GM19035 (cell line): ENCODE measurements around the gene TCF23.

ENCODE experiments used
- ATAC-seq: cut with Tn5 transposase; IDR thresholded peaks from one replicate; pipeline ENCODE4 v1.9.1; 2021; ENCODE audit not compliant: unreplicated experiment

Gene TCF23

DNA sequence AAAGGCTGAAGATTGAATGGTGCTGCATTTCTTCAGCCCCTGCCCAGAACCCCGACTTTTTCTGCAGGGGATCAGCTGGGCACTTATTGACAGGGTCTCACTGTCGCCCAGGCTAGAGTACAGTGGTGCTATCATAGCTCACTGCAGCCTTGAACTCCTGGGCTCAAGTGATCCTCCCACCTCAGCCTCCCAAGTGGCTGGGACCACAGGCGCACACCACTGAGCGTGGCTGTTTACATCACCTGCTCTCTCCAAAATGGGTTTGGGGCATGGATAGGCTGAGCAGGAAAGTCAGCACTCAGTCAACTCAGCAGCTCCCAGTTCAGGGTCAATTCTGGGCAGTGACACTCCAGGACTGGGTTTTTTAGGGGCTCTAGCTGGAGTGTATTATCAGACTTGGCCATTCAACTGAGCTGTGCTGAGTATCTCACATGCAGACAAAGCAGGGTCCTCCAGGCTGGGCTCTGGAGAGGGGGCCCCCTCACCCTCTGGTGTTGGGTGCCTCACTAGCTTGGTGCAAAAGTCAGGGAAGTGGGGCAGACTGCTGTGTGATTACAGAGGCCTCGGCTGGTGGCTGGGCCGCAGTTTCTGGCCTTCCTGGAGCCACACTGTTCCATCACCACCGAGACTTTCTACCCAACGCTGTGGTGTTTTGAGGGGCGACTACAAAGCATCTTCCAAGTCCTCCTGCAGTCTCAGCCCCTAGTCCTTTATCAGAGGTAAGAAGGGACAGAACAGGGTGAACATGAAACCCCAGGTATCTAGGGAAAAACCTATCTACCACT lies 20.7 kb upstream of the TCF23 start:
- no peak for ATAC-seq

DNA sequence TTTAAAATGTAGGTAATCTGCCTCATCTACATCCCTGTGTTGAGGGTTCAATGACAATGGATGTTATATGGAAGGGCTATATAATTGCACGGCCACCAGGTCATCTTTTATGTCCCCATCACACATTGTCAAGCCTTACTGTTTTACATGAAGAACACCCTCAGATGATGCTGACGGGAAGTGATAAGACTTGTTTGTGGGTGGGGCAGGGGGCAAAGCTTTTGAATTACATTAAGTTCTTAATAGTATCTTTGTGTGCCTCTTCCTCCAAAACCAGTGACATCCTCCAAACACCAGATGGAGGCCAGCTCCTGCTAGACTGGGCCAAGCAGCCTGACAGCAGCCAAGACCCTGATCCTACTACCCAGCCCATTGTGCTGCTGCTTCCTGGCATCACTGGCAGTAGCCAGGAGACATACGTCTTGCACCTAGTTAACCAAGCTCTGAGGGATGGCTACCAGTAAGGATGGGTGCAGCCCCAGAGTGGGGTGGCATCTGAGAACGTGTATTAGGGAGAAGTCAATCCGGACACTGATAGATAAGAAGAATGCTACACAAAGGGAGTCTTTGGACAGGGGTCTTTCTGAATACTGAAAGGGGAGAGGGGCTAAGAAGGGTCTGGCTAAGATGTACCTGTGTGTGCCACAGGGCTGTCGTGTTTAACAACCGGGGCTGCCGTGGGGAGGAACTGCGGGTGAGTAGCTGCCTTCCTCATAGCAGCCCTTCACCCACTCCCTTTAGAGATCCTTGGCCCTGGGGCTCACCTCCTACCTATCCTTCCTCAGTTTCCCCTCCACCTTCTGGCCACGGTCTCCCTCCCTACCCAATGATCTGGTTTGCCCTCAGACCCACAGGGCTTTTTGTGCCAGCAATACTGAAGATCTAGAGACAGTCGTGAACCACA lies 19.9 kb upstream of the TCF23 start:
- no peak for ATAC-seq

DNA sequence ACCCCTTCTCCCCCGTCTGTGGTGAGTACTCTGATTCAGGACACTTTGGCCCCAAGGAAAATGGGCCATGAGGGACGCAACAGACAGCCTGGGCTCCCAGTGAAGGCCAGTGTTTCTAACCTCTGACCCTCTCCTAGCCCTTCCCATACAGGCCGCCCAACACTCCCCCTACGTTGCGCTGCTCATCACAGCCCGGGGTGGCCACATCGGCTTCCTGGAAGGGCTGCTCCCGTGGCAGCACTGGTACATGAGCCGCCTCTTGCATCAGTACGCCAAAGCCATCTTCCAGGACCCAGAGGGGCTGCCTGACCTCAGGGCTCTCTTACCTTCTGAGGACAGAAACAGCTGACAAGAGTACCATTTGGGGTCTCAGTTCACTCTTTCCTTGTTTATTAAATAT lies 18.4 kb upstream of the TCF23 start:
- no peak for ATAC-seq

DNA sequence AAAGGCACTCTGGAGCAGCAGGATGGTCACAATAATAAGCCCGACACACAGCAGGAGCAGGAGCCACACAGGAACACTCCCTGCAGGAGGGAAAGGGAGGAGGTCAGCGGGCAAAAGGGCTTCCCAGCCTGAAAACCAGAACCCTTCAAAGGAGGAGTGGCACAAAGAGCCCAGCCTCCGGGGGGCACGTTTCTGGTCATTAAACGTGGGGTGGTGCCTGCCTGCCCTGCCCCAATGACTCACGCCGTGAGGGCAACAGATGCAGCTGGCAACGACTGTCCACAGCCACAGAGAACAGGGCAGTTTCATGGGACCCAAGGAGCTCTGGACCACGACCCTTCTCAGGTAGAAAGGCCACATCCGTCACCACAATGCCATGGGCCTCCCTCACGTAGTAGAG lies 17.4 kb upstream of the TCF23 start:
- no peak for ATAC-seq

DNA sequence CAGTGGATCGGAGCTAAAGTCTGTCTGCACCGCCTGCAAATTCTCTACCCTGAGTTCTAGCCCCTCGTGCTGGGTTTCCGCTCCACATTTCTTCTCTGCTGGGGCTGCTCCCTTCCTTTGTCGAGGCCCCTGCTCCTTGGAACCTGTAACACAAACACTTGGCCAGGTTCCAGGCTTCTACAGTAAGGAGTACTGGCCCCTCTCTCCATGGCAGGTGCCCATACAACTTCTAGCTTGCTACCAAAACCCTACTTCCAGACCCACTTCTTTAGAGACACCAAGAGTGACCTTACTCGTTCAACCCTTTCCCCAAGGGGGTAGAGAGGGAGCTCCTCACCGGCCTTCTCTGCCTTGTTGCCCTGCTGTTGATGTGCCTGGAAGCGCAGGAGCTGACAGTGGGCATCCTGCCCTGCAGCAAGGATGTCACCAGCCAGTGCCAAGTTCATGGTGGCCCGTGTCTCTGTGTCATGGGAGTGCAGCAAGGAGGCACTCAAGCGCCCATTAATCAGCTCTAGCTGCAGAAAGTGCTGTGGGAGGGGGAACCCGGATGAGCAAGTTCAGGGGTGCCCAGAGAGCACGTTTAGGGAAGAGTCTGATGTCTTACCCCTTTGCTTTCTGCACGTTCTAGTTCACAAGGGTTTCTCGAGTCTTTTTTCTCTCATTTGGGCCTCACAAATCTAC lies 15.5 kb upstream of the TCF23 start:
- no peak for ATAC-seq

DNA sequence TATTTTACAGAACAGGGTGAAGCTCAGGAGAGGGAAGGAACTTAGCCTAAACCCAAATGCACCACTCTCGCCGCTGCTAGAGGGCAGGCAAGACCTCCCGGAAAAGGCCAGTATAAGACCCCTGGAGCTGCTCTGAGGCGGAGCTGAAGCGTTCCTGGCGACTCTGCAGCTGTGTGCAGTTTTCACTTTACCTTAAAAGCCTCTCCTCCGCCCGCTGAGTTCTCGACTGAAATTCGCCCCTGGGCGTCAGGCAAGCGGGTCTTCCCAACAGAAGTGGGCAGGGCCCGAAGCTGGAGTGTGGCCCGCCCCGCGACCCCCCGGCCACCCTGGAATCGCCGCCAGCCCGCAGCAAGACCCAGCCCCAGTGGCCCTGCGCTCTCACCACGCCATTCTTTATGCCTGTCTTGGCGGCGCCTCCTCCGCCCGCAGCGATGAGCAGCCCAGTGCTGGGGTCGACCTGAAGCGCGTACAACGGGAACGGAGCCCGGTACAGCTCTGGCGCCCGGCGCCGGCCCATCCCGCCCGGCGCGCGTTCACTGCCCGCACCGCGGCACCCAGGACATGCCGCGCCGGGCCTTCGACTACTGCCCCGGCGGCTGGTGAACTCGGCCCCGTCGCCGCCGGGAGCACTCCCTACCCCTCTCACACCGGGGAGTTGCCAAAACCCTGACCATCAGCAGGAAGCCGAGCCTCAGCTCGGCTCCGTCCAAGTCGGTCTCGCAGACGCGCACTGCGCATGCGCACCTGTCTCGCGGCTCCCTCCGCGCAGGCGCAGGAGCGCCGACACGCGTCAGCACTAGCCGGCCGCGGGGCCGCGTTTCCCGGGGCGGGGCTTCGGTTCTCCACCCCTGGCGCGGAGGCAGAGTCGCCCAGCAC lies 14.7 kb upstream of the TCF23 start, which contains the start of gene PREB:
Gene PREB (minus strand): TSS at position 732 of the 876 bp plus-strand sequence. CDS start 215 bp downstream, at position 517.
- peak; percentile 88 for ATAC-seq

DNA sequence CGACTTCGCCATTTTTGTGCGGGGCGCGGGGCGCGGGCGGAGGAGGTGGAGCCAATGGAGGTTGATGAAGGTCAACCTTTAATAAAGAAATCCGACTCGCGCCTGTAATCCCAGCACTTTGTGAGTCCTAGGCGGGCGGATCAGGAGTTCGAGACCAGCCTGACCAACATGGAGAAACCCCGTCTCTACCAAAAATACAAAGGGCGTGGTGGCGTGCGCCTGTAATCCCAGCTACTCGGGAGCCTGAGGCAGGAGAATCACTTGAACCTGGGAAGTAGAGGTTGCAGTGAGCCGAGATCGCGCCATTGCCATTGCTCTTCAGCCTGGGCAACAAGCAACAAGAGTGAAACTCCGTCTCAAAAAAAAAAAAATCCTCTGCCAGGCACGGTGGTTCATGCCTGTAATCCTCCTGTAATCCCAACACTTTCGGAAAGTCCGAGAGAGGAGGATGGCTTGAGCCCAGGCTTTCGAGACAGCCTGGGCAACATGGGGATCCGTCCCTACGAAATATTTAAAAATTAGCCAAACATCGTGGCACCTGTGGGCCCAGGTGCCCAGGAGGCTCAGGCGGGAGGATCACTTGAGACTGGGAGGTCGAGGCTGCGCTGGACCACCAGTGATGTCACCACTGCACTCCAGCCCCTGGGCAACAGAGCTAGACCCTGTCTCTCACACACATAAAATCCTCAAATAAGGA lies 13.9 kb upstream of the TCF23 start:
- no peak for ATAC-seq

DNA sequence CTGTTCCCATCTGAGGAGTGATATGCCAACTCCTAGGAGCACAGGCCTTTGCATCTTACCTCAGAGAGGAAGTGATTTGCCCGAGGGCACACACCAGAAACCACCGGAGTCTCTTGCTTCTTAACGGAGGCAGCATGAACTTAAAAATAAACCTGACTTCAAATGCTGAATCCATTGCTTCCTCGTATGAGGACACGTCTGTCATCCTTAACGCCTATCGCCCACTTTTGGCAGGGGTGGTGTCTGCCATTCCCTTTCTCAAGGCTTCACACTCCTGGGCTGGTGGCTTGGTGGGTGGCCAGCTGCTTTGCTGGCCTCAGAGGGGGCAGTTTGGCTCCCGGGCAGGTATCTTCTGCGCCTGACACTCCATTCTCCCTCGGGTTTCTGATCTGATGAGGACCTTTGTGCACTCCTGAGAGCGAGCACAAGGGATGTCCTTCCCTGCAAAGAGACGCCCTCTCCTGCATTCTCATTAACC lies 13.3 kb upstream of the TCF23 start:
- ATAC-seq, result no peak

DNA sequence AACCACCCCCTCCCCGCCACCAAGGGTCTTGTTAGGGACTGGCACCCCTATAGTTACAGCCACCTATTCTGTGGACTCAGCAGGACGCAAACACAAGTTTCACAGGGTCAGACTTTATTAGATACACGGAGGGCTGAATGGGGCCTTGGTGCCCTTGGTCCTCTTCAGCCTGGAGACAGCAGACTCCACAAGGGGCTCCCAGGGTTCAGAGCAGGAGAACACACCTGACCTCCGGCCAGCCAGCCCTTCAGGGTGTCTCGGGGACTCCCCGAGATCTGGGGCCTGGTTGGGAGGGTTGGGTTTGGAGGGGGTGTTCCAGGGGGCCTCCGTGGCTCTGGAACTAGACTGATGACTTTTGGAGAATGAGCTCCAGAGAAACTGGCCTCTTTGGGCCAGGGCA lies 12.1 kb upstream of the TCF23 start:
- no peak for ATAC-seq

DNA sequence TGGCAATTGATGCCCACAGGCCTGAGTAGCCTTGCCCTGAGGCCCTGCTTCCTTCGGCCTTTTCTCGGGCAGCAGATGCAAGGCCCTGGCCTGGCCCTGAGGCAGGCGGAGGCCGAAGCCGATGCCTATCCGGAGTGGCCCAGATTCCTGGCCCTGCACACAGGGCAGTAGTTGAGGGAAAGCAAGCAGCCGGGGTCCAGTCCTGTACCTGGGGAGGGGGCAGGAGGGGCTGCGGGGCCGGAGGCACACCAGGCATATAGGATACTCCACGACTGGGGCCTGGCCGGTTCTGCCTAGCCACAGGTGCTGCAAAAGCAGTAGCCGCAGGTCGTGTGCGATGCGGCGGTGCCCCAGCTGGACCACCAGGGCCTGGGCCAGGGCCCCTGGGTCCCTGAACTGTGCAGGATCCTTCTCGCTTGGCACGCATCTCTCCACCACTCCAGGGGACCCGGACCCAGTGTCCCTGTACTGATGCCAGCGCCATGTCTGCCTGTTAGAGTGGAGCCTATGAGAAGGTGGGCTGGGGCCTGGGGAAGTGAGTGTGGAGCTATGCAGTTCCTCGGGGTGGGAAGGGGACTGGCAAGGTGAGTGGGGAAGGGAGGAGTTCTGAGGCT lies 11.4 kb upstream of the TCF23 start:
- ATAC-seq, result no peak

DNA sequence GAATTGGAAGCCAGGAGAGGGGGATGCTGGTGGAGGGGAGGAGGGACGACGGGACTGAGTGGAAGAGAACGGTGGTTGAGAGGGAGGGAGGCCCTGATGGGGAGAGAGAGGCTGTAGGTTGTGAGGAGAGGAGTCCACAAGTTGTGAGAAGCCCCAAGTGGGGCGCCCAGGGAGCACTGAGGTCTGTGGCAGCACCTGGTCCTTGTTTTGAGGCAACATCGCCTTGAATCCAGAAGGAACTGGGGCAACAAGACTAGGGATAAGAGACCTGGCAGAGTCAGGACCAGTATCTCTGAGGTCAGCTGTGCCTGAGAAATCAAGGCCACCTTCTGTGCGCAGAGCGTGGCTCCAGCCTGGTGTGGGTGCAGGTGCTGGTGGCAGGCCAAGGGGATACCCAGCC lies 10.7 kb upstream of the TCF23 start:
- ATAC-seq, result no peak

DNA sequence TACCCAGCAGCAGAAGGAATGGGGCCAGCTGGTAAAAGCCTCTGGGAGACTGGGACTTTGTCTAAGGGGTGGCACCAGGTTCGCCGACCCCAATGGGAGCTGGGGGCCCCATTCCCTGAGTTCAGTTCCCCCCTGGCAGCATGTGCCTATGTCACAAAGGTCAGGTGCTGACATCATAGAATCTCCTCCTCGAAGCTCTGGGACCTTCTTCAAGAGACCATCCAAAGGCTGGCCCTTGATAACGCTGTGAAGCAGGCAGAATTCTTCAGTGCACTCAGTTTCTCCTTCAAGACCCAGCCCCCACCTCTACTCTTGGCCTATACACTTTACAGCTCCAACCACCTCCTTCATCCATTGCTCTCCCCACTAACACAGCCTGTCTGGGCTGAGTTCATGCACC lies 9.5 kb upstream of the TCF23 start, which contains the start of gene PRR30:
Gene PRR30 (minus strand): TSS at position 101 of the 400 bp plus-strand sequence. CDS start 1,081 bp downstream, outside the sequence.
- ATAC-seq, result no peak

DNA sequence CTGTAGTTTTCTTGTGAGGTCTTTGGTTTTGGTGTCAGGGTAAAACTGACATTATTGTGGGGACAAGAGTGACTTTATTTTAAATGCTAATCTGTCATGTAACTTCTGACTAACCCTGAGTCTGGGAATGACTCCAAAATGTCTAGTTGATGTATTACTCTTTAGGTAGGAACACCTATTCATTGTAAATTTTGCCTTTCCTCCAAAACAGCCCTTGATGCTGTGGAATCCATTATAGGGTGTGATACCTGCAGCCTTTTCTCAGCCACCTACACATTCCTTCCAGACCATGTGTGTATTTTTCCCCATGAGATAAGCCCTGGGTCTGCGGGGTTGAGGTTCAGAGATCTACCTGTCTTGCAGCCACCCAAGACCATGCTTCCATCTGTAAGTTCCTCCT lies 5.5 kb upstream of the TCF23 start:
- no peak for ATAC-seq

DNA sequence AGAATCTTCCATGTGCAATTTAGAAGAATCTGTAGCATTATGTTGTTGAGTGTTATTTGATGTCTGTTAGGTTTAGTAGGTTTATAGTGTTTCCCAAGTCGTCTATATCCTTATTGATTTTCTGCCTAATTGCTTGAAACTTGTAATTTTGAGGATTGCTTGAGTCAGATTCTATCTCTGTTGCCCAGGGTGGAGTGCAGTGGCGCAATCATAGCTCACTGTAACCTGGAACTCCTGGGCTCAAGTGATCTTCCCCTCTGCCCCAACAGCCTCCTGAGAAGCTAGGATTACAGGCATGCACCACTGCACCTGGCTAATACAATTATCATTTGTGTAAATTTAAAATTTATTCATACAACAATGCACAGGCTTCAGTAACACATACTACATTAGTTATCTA lies 3.1 kb upstream of the TCF23 start:
- ATAC-seq, result no peak

DNA sequence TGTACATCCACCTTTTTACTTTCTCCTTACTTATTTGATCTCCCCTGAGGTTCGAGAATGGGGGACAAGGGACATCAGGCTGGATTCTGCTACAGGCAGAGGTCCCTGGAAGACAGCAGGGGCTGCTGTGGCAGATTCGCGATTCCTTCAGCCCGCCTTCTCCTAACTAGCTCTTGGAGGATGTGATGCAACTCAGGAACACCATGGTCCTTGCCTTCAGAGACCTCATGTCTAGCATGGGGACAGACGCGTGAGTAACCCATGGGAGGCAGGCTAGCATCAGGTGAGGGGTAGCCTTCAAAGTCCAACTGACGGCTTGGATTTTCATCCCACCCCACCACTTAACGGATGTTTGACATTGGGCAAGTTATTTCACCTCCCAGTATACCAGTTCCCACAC lies 869 bp upstream of the TCF23 start:
- no peak for ATAC-seq

DNA sequence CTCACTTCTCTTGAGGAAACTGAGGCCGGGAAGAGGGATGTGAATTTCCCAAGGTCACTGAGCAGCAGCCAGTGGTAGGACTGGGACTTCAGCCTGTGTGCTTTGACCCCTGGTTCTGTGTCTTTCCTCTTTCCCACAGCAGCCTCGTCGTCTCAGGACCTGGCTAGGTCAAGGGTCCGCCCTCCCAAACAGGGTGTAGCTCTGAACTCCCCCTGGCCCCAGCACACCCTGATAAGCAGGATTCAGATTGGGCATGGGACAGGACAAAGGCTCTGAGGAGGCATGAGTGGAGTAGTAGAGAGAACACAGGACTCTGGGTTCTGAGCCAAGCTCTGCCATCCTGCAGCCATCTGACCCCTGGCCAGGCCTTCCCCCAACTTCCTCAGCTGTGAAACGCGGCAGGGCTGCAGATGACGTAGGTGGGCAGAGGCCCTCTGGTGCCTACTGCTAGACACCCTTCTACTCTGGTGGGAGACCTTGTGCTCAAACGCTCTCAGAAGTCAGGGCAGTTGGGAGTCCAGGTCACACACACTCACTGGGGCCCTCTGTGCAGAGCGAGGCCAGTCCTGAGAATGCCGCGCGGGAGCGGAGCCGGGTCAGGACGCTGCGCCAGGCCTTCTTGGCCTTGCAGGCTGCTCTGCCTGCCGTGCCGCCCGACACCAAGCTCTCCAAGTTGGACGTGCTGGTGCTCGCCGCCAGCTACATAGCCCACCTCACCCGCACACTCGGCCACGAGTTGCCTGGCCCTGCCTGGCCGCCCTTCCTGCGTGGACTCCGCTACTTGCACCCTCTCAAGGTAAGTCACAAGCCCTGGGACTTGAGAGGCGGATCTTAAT lies 984 bp downstream of the TCF23 start:
- no peak for ATAC-seq

DNA sequence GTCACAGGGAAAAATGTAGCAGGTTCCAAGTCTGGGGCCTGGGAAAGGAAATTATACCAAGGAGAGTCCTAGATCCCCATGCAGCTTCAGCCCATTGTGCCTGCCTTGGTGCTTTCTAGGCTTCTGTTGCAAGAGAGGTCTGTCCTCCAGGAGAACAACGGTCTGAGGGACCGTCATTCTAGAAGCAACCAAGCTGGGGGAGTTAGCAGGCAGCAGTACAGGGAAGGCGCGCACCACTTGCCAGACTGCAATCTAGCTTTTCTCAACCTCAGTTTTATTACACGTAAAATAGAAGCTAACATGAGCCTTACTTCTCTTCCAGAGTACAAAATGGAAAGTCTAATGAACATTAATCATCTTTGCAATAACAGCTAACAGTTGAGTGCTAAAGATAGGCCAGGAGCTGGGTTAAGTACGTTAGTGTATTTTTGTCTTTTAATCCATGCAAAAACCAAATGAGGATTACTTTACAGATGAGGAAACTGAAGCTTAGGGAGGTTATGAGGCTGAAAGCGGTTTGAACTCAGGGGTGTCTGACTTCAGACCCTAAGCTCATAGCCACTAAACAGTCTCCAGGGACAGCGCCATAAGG lies 1.9 kb downstream of the TCF23 start:
- ATAC-seq, result no peak
